Spinal cord (tissue), 10 donors: ENCODE measurements around the gene SUCO. TPM values are rescaled to one million over a fixed set of nuclear protein-coding genes. Genes with fewer than 3 reads are reported as not detected.
A peak's percentile ranks its signal among the peaks of the same experiment; 100 is the strongest.

ENCODE experiments used
- DNase-seq, 6 donors: peaks; one replicate each; pipeline versions ENCODE4 v3.0.0 to v3.0.0-alpha.2; 2013 to 2015; ENCODE audit warnings: low spot score in 6 of 6, low read depth in 4 of 6
- H3K27ac ChIP-seq: one replicate; pipeline ENCODE4 v1.5.1; 2013; ENCODE audit warnings: low read depth, low read length, control low read depth
- H3K27me3 ChIP-seq: one replicate; pipeline ENCODE4 v1.6.1; 2013; ENCODE audit warnings: low read length; ENCODE audit not compliant: control insufficient read depth, insufficient read depth
- H3K36me3 ChIP-seq: one replicate; pipeline ENCODE4 v1.6.1; 2013; ENCODE audit warnings: low read length; ENCODE audit not compliant: control insufficient read depth, insufficient read depth
- H3K4me1 ChIP-seq: one replicate; pipeline ENCODE4 v1.6.1; 2013; ENCODE audit warnings: low read length; ENCODE audit not compliant: control insufficient read depth, insufficient read depth
- H3K4me3 ChIP-seq: one replicate; pipeline ENCODE4 v1.5.1; 2013; ENCODE audit warnings: low read depth, low read length, control low read depth
- H3K9me3 ChIP-seq: one replicate; pipeline ENCODE4 v1.6.1; 2013; ENCODE audit warnings: low read length; ENCODE audit not compliant: control insufficient read depth, insufficient read depth
- WGBS: methylation state at CpG from one replicate; pipeline ENCODE4 v1.1.5; 2013; ENCODE audit warnings: missing lambda C conversion rate; ENCODE audit not compliant: insufficient coverage; 5-methylcytosine and 5-hydroxymethylcytosine counted together
- long read RNA-seq, 4 donors: transcript quantifications; one replicate each; lab custom pipeline, GENCODE V29; 2026
- polyA plus RNA-seq, 2 donors: library from polyadenylated mRNA; unstranded; fragments of 120-200 nt; gene quantifications; one replicate each; pipeline ENCODE4 v1.2.1, GENCODE V29; 2013; ENCODE audit not compliant: insufficient read length in 2 of 2
- total RNA-seq, 2 donors: library from RNA; depleted of rRNA in 1 of 2; stranded (reverse); fragments of 120-200 nt in 1 of 2; fragments of >200 nt in 1 of 2; gene quantifications; one replicate each; pipeline versions ENCODE4 v1.2.3 to v1.2.4, GENCODE V29; 2013 to 2014
- donor health status: healthy.

Gene SUCO, protein sequence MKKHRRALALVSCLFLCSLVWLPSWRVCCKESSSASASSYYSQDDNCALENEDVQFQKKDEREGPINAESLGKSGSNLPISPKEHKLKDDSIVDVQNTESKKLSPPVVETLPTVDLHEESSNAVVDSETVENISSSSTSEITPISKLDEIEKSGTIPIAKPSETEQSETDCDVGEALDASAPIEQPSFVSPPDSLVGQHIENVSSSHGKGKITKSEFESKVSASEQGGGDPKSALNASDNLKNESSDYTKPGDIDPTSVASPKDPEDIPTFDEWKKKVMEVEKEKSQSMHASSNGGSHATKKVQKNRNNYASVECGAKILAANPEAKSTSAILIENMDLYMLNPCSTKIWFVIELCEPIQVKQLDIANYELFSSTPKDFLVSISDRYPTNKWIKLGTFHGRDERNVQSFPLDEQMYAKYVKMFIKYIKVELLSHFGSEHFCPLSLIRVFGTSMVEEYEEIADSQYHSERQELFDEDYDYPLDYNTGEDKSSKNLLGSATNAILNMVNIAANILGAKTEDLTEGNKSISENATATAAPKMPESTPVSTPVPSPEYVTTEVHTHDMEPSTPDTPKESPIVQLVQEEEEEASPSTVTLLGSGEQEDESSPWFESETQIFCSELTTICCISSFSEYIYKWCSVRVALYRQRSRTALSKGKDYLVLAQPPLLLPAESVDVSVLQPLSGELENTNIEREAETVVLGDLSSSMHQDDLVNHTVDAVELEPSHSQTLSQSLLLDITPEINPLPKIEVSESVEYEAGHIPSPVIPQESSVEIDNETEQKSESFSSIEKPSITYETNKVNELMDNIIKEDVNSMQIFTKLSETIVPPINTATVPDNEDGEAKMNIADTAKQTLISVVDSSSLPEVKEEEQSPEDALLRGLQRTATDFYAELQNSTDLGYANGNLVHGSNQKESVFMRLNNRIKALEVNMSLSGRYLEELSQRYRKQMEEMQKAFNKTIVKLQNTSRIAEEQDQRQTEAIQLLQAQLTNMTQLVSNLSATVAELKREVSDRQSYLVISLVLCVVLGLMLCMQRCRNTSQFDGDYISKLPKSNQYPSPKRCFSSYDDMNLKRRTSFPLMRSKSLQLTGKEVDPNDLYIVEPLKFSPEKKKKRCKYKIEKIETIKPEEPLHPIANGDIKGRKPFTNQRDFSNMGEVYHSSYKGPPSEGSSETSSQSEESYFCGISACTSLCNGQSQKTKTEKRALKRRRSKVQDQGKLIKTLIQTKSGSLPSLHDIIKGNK (N-terminal part only)
- total RNA-seq: 10 to 100 TPM; 43.9 to 81.0 TPM
- 10 to 100 TPM; 35.0 to 43.2 TPM for polyA plus RNA-seq
- long read RNA-seq, donor 1, partial matches to known transcripts: 0 of 2 reads
- long read RNA-seq, donor 1, other reads (novel, unspliced or antisense): 0 of 2 reads
- long read RNA-seq, donor 2, partial matches to known transcripts: 0 of 1 reads
- long read RNA-seq, donor 2, other reads (novel, unspliced or antisense): 0 of 1 reads
- long read RNA-seq, donor 3, partial matches to known transcripts: 0 of 4 reads
- long read RNA-seq, donor 3, other reads (novel, unspliced or antisense): 0 of 4 reads
- long read RNA-seq, donor 4, partial matches to known transcripts: 0 of 4 reads
- long read RNA-seq, donor 4, other reads (novel, unspliced or antisense): 0 of 4 reads

DNA sequence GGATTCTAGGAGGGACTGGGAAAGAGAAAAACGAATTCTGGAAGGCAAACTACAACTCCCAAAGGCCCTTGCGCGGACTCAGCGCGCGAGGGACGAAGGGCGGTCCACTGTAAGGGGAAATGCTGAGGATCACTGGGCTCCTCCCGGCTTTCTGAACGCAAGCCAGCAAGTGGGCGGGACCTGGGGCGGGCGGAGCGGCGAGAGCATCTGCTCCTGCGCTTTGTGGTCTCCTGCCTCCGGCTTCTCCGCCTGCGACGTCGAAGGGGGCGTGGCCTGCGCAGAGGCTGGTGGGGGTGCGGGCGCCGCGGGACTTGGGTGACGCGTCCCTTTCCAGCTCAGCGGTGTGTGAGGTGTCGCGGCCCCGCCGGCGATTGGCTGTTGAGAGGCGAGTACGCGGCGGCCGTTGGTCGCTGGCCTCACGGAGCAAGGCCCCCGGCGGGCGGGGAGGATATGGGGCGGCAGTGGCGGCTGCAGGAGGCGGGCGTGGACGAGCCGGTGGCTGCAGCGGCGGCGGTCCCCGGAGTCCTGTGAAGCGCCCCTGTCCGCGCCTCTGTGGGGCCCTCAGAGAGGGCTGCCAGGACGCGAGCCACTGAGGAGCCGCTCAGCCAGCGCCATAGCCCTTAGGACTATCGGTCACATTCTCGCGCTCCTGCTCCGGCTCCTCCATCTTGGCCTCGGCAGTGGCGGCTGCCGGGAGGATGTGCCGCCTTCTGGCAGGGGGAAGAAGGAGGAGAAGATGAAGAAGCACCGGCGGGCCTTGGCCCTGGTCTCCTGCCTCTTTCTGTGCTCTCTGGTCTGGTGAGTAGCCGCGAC, at the start of gene SUCO:
Gene SUCO (plus strand): TSS at position 451 of the 813 bp plus-strand sequence. CDS start 286 bp downstream, at position 737.
- no peaks in the 10 kb centered on the region for H3K36me3 ChIP-seq
- H3K27ac ChIP-seq: peak within 1 kb of the TSS; percentile 98
- H3K4me3 ChIP-seq: peak within 1 kb of the TSS; percentile 73
- H3K27me3 ChIP-seq: no peaks in the 10 kb centered on the region
- H3K9me3 ChIP-seq: no peaks in the 10 kb centered on the region
- peak; percentile 98 to 100 (median 99) for DNase-seq
- no peaks in the 10 kb centered on the region for H3K4me1 ChIP-seq
- under 1% methylated on average over 74 of the region's 74 CpGs for WGBS

DNA sequence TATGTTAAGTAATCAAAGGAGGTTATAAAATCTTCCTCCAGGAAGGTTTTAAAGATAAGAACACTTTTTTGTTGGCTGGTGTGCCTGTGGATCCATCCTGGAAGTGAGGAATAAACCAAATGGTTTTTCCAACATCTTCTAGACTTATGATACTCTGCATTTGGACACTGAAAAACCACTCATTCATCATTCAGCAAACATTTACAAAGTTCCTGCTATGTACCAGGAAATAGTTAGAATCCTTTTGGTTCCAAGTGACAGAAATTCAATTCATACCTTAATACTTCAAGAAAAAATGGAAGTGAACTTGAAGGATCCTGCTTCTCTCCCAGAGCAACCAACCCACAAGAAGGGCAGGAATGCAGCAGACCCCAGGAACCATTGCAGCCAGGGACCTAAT, 49.5 kb upstream of the SUCO start:
- Histone ChIP-seq H3K4me3 (no peak overlapping the region), H3K4me1 (no peaks in the 10 kb centered on the region), H3K27ac (no peak overlapping the region), H3K9me3 (no peaks in the 10 kb centered on the region), H3K36me3 (no peaks in the 10 kb centered on the region), H3K27me3 (no peaks in the 10 kb centered on the region)
- no peak for DNase-seq

DNA sequence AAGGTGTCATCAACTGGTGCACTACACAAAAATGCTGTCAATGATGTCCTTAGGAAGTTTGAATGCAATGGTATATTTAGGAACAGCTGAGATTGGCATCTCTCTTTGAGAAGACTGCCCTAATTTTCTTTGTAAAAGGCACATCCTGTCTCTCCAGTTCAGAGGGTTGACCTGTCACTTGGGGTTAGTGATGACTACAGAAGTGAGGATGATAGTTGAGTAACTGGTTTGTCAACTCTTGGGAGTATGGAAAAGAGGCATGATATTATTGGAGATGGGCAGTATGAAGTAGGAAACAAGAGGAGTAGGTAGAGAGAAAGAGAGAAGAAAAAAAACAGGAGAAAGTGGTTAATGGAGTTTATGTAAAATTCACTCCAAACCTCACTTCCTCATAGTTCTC, 48.7 kb upstream of the SUCO start:
- Histone ChIP-seq H3K27me3 (no peaks in the 10 kb centered on the region), H3K27ac (no peak overlapping the region), H3K4me3 (no peak overlapping the region), H3K36me3 (no peaks in the 10 kb centered on the region), H3K9me3 (no peaks in the 10 kb centered on the region), H3K4me1 (no peaks in the 10 kb centered on the region)
- no peak for DNase-seq

DNA sequence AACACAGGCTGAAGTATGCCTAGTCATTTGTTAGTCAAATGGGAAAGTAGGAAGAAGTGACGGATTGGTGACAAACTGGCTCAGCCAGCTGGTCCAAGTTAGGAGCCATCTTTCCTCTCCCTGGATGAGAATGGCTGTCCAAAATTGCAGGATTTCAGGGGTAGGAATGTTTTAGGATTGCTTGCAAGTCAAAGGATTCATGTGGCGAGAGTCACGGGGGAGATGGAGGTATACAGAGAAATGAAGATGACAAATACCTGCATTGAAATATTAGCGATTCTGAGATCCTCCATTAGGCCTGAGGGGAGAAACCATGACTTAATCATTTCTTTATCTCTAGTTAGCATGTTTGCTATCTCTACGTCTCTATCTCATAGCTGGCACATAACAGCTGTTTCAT, 47.3 kb upstream of the SUCO start:
- DNase-seq: no peak
- no peaks in the 10 kb centered on the region for H3K27me3 ChIP-seq
- no peak overlapping the region for H3K4me3 ChIP-seq
- no peaks in the 10 kb centered on the region for H3K36me3 ChIP-seq
- H3K4me1 ChIP-seq: no peaks in the 10 kb centered on the region
- WGBS: 53% methylated on average over 3 of the region's 5 CpGs
- H3K27ac ChIP-seq: no peak overlapping the region
- H3K9me3 ChIP-seq: no peaks in the 10 kb centered on the region

DNA sequence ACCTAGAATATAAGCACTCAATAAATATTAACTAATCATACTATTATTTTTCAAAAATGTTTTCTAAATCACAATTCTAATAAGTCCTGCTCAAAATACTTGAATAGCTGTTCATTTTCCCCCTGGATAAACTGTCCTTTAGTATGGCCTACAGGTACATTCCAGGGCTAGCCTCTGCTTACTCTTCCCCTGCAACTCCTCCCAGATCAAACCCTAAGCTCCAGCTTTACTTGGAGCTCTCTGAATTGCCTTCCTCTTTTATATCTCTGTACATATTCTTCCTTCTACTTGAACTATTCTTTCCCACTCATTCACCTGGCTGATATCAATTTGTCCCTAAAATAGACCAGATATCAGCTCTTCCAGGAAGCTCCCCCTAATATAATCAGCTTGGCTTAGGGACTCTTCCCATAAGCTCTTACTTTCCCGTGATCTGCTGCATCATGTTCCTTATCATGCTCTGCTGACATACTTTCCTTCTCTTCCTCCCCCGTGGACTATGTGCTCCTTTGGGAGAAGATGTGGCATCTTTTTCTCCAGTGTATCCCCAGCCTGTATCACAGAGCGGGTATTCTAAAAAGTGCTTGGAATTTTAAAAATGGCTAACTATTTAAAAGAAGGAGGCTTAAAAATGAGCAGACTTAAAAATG, 46.0 kb upstream of the SUCO start:
- H3K27me3 ChIP-seq: no peaks in the 10 kb centered on the region
- no peaks in the 10 kb centered on the region for H3K36me3 ChIP-seq
- H3K27ac ChIP-seq: no peak overlapping the region
- no peak for DNase-seq
- no peaks in the 10 kb centered on the region for H3K9me3 ChIP-seq
- H3K4me3 ChIP-seq: no peak overlapping the region
- H3K4me1 ChIP-seq: no peaks in the 10 kb centered on the region
- WGBS: no CpG with 5 or more reads among the region's 3 CpGs

DNA sequence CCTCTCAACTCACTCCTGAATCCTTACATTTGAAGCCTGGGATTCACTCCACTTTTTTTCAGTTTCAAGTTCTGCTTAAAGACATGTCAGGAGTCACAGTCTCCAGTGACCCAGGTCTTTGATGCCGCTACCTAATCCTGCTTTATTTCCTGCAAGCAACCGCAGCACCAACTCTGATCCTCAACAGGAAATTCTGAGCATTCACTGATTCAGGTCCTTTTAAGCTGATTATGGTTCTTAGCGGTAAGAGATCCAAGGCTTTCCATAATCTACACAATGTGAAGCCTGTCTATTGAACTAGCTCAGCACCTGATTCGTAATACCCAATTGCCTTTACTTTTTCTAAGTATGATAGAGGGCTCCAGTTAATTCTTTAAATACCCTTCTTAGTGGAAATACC, 45.4 kb upstream of the SUCO start:
- 100% methylated on average over 2 of the region's 4 CpGs for whole genome bisulfite sequencing
- DNase-seq: peak in 1 of 6 donors; percentile 43
- Histone ChIP-seq H3K27ac (no peak overlapping the region), H3K4me3 (no peak overlapping the region), H3K4me1 (no peaks in the 10 kb centered on the region), H3K9me3 (no peaks in the 10 kb centered on the region), H3K27me3 (no peaks in the 10 kb centered on the region), H3K36me3 (no peaks in the 10 kb centered on the region)

DNA sequence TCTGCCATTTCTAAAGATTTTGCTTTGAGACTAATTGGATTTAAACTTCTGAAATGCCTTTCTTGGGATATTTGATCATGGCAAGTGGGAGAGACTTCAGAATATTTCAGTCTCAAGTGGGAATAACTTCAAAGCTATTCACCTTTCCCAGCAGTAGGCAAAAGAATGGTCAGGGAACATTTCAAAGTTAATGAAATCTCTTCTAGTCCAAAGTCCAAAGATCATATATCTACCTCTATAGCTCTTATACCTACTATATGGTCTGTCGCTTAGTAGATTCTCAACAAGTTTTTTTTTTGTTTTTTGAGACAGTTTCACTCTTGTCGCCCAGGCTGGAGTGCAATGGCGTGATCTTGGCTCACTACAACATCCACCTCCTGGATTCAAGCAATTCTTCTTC, 44.6 kb upstream of the SUCO start:
- Histone ChIP-seq H3K36me3 (no peaks in the 10 kb centered on the region), H3K4me1 (no peaks in the 10 kb centered on the region), H3K9me3 (no peaks in the 10 kb centered on the region), H3K27me3 (no peaks in the 10 kb centered on the region), H3K4me3 (no peak overlapping the region), H3K27ac (no peak overlapping the region)
- WGBS: 100% methylated on average over 1 of the region's 3 CpGs
- DNase-seq: no peak

DNA sequence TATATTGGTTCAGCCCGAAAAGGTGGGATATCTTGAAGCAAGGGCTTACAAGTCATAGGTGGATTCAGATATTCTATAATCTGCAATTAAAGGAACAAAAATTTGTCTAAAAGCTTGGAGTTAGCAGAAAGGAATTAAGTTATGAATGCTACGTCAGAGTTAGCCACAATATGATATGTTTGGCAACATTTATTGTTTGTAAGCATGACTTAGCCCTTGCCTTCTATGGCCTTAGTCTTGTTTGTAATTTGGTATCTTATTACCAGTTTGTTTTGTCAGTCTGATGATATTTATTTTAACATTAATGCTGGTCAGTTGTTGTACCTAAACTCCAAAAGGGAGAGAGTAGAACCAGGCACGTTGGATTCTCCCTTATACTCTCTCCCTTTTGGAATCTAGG, 43.1 kb upstream of the SUCO start:
- no peaks in the 10 kb centered on the region for H3K4me1 ChIP-seq
- H3K27ac ChIP-seq: no peak overlapping the region
- 89% methylated on average over 1 of the region's 3 CpGs for WGBS
- no peak overlapping the region for H3K4me3 ChIP-seq
- no peaks in the 10 kb centered on the region for H3K36me3 ChIP-seq
- H3K27me3 ChIP-seq: no peaks in the 10 kb centered on the region
- no peaks in the 10 kb centered on the region for H3K9me3 ChIP-seq
- no peak for DNase-seq
